CD4-positive, alpha-beta T cell treated with Interferon gamma for 1 hour (primary cell): Measurements from ENCODE around the gene CAPZA1.
A peak's percentile ranks its signal among the peaks of the same experiment; 100 is the strongest.

Source experiments
- DNase-seq: peaks from one replicate; pipeline ENCODE4 v3.0.0-alpha.2; 2020

Gene CAPZA1

DNA sequence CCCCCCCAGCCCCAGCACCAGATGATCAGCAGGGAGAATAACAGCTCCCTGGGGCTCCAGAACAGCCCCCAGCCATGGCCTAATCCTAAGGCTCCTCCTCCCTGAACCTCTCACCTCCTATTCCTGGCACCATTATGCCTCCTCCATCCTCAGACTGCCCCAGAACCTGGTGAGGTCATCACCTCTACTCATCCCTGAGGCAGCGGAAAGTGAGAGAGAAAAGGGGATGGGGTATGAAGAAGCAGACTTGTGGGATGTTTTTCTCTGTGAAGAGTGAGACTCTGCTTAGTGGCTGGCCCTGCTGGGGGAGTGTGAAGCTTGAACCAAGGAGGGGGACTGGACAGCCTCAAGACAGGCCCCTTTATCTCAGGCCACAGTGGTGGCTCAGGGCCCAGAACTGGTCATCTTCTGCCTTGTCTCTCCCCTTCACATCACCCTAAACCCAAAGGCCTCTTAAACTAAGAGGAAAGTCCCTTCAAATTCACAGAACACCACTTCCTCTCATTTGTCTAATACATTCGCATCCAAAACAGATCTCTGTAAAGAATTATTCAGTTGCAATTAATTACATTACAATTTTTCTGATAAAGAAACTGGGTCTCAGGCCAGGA, 97.7 kb downstream of the CAPZA1 start:
- DNase-seq = no peak

DNA sequence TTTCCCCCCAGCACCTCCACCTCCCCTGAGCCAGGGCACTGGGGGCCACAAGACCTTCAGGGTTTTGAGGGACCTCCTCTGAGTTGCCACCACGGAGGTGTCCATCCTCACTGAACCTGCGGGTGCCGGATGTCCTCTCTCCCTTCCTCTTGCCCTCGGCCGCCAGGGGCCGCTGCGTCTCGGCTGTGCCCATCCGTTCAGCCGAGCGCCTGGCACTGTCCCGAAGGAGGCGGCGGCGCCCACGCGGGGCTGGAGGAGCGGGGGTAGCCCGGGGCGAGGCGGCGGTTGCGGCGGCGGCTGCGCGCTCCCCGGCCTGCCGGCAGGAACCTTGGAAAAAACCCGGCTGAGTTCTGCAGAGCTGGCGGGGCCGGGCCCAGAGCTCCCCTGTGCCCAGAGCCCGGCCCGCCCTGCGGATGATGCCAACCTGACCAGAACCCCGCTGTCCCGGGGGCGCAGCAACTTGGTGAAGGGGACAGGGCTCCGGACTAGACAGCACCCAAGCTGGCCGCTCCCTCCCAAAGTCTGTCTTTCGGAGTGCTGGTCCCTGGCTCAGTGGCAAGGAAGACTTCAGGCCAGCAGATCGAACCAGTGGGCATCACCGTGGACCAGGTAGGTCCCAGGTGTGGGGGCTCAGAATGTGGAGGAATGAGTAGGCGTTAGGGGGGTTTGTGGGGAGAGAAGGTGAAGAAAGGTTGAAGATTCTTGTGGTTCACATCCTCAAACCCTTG, 99.2 kb downstream of the CAPZA1 start:
- DNase-seq = peak; percentile 68

GRCh38 chr1:112719706-112720105, 100.1 kb downstream of the CAPZA1 start:
- no peak for DNase-seq

DNA sequence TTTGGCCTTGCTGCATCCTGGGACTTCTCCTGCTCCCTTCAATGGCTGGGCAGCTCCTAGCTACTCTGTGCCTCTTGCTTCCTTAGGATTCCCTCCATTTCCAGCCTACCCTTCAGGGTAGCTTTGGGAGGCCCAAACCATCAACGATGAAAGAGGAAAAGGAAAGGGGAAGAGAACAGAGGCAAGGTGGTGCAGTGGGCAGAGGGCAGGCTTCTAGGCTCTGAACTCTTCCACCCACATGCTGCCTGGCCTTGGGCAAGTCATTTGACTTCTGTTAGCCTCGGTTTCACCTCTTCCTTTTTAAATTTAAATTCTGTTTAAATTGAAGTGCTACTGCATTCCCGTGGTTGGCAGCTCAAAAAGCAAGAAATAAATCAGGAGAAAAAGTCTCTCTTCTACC, 101.2 kb downstream of the CAPZA1 start:
- no peak for DNase-seq
